ENCODE data around the gene LCN1.

GRCh38 chr9:135559606-135560005 lies 38.4 kb downstream of the LCN1 start:
- no peak for TF ChIP-seq CTCF (conservative IDR thresholded peaks at IDR 0.05; ENCODE audit: low read depth in 2 of 2)
- TF ChIP-seq EZH2 (IDR thresholded peaks at IDR 0.05; ENCODE audit: low read depth, unreplicated experiment), result no peak
- TF ChIP-seq CREB1 (CRISPR knock-in tag; IDR thresholded peaks at IDR 0.05; ENCODE audit: low read depth), result no peak
- no peak for TF ChIP-seq NANOG (IDR thresholded peaks at IDR 0.05; ENCODE audit: borderline replicate concordance)
- no peak for TF ChIP-seq REST (IDR thresholded peaks at IDR 0.05; ENCODE audit: unreplicated experiment)
- no peak for TF ChIP-seq ZNF331 (CRISPR knock-in tag; IDR thresholded peaks at IDR 0.05; ENCODE audit: low read depth)
- no peak for TF ChIP-seq POLR2AphosphoS5 (IDR thresholded peaks at IDR 0.05; ENCODE audit: low read depth)
- TF ChIP-seq JUNB (IDR thresholded peaks at IDR 0.05; ENCODE audit: unreplicated experiment), result no peak
- no peak for TF ChIP-seq EZH2phosphoT487 (IDR thresholded peaks at IDR 0.05; ENCODE audit: unreplicated experiment)
- TF ChIP-seq ZNF114 (CRISPR knock-in tag; IDR thresholded peaks at IDR 0.05), result no peak
- TF ChIP-seq ETS1 (IDR thresholded peaks at IDR 0.05), result no peak

Measured in GM23338 (cell line).